Fibroblast of the aortic adventitia (primary cell): Measurements from ENCODE around the gene MYO16. TPM values are rescaled to one million over a fixed set of nuclear protein-coding genes. Genes with fewer than 3 reads are reported as not detected.
"Not testable (repeated sequence)": the region's sequence is repeated elsewhere in the genome, so short reads cannot be mapped to it uniquely, and the experiment has no call there.

ENCODE experiments used
- DNase-seq: peaks from one replicate; pipeline ENCODE4 v3.0.0-alpha.2; 2010; ENCODE audit warnings: low read depth
- H3K4me3 ChIP-seq: 2 replicates; pipeline ENCODE4 v1.5.1; 2011; ENCODE audit warnings: low read depth, mild to moderate bottlenecking, control low read depth, low read length, moderate library complexity
- total RNA-seq: library from RNA; depleted of rRNA; stranded (reverse); fragments of >200 nt; gene quantifications from 2 replicates; pipeline ENCODE4 v1.2.3, GENCODE V29; 2012; ENCODE audit warnings: low replicate concordance
- TF ChIP-seq, protein P1 (sequence below): IDR thresholded peaks from 2 replicates; pipeline ENCODE4 v1.5.1; 2011; ENCODE audit warnings: mild to moderate bottlenecking, low read length, control low read depth, inconsistent platforms; ENCODE audit not compliant: insufficient read depth

The MYO16 gene
- total RNA-seq, 1 donor = under 0.01 TPM

DNA sequence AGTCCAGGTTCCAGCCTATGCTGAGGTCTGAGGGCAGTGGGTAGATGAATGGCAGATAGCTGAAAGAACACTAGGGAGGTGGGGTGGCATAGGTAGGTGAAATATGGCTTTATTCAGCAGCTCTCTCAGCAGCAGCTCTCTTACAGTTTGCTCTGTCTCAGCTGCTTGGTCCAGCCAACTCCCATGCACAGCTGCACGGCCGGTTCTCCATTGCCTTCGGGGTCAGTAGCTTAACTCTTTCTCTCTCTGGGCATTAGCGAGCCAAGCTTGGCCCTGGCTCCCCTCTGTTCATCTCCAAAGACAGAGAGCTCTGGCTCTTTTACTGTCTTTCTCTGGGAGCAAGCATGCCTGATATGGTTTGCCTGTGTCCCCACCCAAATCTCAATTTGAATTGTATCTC is 151.9 kb downstream of the MYO16 start:
- no peak overlapping the region for H3K4me3 ChIP-seq
- no peak for DNase-seq
- TF ChIP-seq, protein P1, sequence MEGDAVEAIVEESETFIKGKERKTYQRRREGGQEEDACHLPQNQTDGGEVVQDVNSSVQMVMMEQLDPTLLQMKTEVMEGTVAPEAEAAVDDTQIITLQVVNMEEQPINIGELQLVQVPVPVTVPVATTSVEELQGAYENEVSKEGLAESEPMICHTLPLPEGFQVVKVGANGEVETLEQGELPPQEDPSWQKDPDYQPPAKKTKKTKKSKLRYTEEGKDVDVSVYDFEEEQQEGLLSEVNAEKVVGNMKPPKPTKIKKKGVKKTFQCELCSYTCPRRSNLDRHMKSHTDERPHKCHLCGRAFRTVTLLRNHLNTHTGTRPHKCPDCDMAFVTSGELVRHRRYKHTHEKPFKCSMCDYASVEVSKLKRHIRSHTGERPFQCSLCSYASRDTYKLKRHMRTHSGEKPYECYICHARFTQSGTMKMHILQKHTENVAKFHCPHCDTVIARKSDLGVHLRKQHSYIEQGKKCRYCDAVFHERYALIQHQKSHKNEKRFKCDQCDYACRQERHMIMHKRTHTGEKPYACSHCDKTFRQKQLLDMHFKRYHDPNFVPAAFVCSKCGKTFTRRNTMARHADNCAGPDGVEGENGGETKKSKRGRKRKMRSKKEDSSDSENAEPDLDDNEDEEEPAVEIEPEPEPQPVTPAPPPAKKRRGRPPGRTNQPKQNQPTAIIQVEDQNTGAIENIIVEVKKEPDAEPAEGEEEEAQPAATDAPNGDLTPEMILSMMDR = no peak

DNA sequence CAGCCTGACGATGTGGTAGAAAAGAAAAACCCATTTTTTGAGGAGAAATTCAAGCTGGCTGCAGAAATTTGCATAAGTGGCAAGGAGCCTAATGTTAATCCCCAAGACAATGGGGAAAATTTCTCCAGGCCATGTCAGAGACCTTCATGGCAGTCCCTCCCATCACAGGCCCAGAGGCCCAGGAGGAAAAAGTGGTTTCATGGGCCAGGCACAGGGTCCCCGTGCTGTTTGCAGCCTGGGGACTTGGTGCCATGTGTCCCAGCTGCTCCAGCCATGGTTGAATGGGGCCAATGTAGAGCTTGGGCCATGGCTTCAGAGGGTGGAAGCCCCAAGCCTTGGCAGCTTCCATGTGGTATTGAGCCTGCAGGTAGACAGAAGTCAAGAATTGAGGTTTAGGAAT is 153.1 kb downstream of the MYO16 start:
- not testable (repeated sequence) for DNase-seq, H3K4me3 ChIP-seq

- DNase-seq = no peak
- no peak overlapping the region for H3K4me3 ChIP-seq
- TF ChIP-seq, protein P1 = no peak
Measured at GRCh38 chr13:108785844-108786243, 156.4 kb downstream of the MYO16 start.

DNA sequence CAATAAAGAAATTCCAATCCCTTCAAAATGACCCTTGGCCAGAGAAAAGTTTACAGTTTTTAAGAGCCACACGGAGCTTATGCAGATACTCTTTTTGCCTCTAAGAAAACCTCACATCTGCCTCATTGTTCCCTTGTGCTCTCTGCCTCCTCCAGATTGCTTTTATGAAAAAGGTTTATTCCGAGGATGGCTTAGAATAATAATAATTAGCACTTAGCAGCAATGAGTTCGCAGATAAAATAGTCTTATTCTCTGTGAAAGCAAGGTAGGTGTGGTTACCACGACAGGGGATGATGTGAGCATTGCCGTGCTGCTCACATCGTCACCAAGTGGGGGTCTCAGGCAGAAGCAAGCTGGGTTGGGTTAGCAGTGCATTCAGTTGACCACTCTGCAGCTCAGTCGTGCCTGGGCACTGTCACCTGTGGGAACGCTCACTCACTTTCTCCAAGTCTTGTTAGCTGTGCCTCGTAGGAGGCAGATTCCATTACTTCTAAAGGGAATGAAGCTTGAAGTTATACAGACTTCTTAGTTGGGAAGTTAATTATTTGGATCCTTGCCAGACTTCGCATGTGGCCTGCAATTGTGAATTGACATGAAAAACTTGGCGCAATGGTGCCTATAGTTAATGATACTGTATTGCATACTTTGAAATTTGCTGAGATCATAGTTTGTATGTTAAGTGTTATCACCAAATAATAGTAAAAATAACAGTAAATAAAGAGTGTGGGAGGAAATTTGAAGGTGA is 157.2 kb downstream of the MYO16 start:
- no peak for DNase-seq

DNA sequence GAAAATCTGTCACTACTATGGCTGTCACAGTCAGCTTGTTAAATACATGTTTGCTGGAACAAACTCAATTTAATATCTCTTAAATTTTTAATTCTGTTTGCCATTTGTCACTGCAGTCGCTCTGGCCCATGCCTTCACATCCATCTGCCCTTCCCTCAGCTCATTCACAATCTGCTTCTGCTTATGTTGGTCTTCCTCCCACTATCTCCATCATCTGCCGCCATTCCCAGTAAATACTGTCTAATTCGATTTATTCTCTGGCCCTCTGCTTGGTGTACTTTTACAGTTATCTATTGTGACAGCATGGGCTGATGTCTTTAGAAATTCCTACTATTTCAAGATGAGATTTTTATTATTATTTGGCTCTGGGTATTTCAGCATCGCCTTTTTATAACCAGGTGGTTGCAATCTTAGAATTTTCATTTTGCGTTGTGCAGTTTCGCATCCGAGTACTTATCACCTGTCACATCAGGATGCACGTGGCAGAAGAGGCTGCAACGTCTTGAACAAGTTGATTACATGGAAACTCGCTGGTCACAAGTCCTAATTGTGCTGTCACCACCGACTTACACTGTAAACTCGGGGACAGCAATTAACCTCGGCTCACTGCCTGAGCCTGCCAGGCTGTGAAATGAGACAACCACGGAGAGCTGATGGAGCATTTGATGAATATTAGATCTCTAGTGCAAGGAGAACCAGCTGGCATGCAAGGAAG is 158.4 kb downstream of the MYO16 start:
- TF ChIP-seq, protein P1 = no peak
- no peak for DNase-seq

More for the DNA sequence above, 157.2 kb downstream of the MYO16 start:
- TF ChIP-seq, protein P1 = no peak
- no peak overlapping the region for H3K4me3 ChIP-seq

DNA sequence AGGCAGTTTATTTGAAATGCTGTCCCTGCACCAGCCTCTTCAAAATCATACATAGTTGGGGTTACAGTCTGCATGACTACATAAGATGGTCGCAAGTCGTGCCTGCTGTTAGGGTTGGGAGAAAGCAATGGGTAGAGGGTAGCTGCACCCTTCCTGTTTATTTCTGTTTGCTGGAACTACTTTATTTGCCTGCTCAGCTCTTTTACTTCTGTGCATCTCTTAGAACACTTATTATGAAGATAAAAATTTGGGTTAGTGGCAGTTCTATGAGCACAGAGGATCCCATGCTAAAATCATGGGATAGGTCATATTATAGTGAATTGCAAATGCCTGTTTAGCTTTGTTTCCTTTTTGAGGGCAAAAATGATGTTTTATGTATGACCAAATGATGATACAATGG is 160.1 kb downstream of the MYO16 start:
- no peak for DNase-seq
- no peak overlapping the region for H3K4me3 ChIP-seq
- TF ChIP-seq, protein P1 = no peak

More for the DNA sequence above, 158.4 kb downstream of the MYO16 start:
- H3K4me3 ChIP-seq = no peak overlapping the region

DNA sequence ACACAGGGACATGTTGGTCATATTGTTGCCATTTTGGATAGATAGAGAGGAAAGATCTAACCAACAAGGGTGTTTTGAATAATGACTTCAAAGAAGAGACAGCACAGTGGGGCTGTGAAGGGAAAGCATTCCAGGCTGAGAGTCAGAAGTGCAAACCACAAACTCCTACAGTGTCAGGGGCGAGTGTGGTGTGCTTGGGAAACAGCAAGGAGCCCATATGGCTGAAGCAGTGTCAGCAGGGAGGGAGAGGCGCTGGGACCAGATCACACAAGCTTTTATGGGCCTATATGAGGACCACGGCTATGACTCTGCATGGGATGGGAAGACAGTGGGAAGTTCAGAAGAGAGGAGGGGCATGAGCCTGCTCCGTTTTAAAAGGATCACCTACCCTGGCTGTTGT is 166.4 kb downstream of the MYO16 start:
- TF ChIP-seq, protein P1 = no peak
- DNase-seq = no peak
- no peak overlapping the region for H3K4me3 ChIP-seq
